NOMO-1 treated with dmso at 0.1 percent for 144 hours (cell line): ENCODE data around the gene ANO9.

Experiments used
- DNase-seq: peaks from one replicate; lab custom pipeline; 2025; ENCODE audit not compliant: unreplicated experiment; lab: John Stamatoyannopoulos, UW

ANO9 gene

GRCh38 chr11:441418-442274, at the start of gene ANO9:
ANO9 (minus strand) TSS chr11:442011; CDS start chr11:441926, 85 bp downstream.
- peak; percentile 12 for DNase-seq

GRCh38 chr11:491358-491757, 49.5 kb upstream of the ANO9 start:
- DNase-seq, result no peak

GRCh38 chr11:490930-491260, 49.1 kb upstream of the ANO9 start:
- DNase-seq, result no peak

- no peak for DNase-seq
Measured at GRCh38 chr11:490186-490929, 48.5 kb upstream of the ANO9 start.

- no peak for DNase-seq
Measured at GRCh38 chr11:489610-490185, 47.9 kb upstream of the ANO9 start.

- DNase-seq, result no peak
Measured at GRCh38 chr11:488992-489391, 47.2 kb upstream of the ANO9 start.

- no peak for DNase-seq
Measured at GRCh38 chr11:488579-488978, 46.8 kb upstream of the ANO9 start.

- DNase-seq, result no peak
Measured at GRCh38 chr11:488062-488461, 46.3 kb upstream of the ANO9 start.

GRCh38 chr11:487571-488021, 45.8 kb upstream of the ANO9 start:
- no peak for DNase-seq

GRCh38 chr11:486189-486588, 44.4 kb upstream of the ANO9 start:
- no peak for DNase-seq

- no peak for DNase-seq
Measured at GRCh38 chr11:484616-485015, 42.8 kb upstream of the ANO9 start.

GRCh38 chr11:479311-479710, 37.5 kb upstream of the ANO9 start:
- no peak for DNase-seq

- DNase-seq, result no peak
Measured at GRCh38 chr11:477052-477715, 35.4 kb upstream of the ANO9 start.

GRCh38 chr11:476416-476815, 34.6 kb upstream of the ANO9 start:
- no peak for DNase-seq

- no peak for DNase-seq
Measured at GRCh38 chr11:475941-476340, 34.1 kb upstream of the ANO9 start.

GRCh38 chr11:474914-475506, 33.2 kb upstream of the ANO9 start:
- no peak for DNase-seq

- DNase-seq, result no peak
Measured at GRCh38 chr11:473962-474785, 32.4 kb upstream of the ANO9 start.

GRCh38 chr11:473415-473814, 31.6 kb upstream of the ANO9 start:
- no peak for DNase-seq

GRCh38 chr11:472816-473215, 31.0 kb upstream of the ANO9 start:
- DNase-seq, result no peak

- no peak for DNase-seq
Measured at GRCh38 chr11:472272-472671, 30.5 kb upstream of the ANO9 start.
